H1 (cell line): ENCODE measurements around the gene CACNA1G. TPM values are rescaled to one million over a fixed set of nuclear protein-coding genes. Genes with fewer than 3 reads are reported as not detected.
A peak's percentile ranks its signal among the peaks of the same experiment; 100 is the strongest.

Source experiments
- ASH2L ChIP-seq: fragments of 200-600, 300-600 bp; sonication (generic); IDR thresholded peaks from one replicate; pipeline ENCODE4 v1.7.1; 2017; ENCODE audit warnings: low read length
- ATF2 ChIP-seq: IDR thresholded peaks from 2 replicates; pipeline ENCODE4 v1.6.1; 2012; ENCODE audit warnings: low read length, inconsistent platforms
- CBX5 ChIP-seq: fragments of 300-800, 300-1000 bp; sonication (generic); IDR thresholded peaks from 2 replicates; pipeline ENCODE4 v1.7.1; 2016; ENCODE audit warnings: antibody characterized with exemption, low read length, low read depth
- CEBPB ChIP-seq: IDR thresholded peaks from 2 replicates; pipeline ENCODE4 v1.6.1; 2012; ENCODE audit warnings: low read depth, low read length
- CHD1 ChIP-seq: IDR thresholded peaks from 2 replicates; pipeline ENCODE4 v1.6.1; 2012; ENCODE audit warnings: low read depth, low read length, improper control_type of control experiment
- CTBP2 ChIP-seq: IDR thresholded peaks from 2 replicates; pipeline ENCODE4 v1.7.0; 2011; ENCODE audit warnings: borderline replicate concordance, mild to moderate bottlenecking, moderate library complexity, mixed read lengths, low read length; ENCODE audit not compliant: insufficient read depth, insufficient read length
- EP300 ChIP-seq, 2 experiments: IDR thresholded peaks; 1 replicate in 1 of 2; 2 replicates in 1 of 2; pipeline ENCODE4 v1.6.1; 2011 to 2012; ENCODE audit warnings: low read depth in 2 of 2, low read length in 2 of 2, mild to moderate bottlenecking in 2 of 2, borderline replicate concordance in 1 of 2, inconsistent platforms in 1 of 2, moderate library complexity in 1 of 2
- GTF2F1 ChIP-seq: IDR thresholded peaks from 2 replicates; pipeline ENCODE4 v1.6.1; 2012; ENCODE audit warnings: low read depth, low read length, improper control_type of control experiment, borderline replicate concordance
- KDM4A ChIP-seq: IDR thresholded peaks from one replicate; pipeline ENCODE4 v1.7.1; 2012; ENCODE audit warnings: low read depth, mild to moderate bottlenecking, moderate library complexity, low read length, inconsistent platforms; ENCODE audit not compliant: severe bottlenecking
- KDM5A ChIP-seq: fragments of 200-600 bp; IDR thresholded peaks from 2 replicates; pipeline ENCODE4 v1.7.1; 2012; ENCODE audit warnings: mild to moderate bottlenecking, low read length, inconsistent platforms, mixed read lengths
- MAFK ChIP-seq: IDR thresholded peaks from 2 replicates; pipeline ENCODE4 v1.6.1; 2012; ENCODE audit warnings: low read depth, mild to moderate bottlenecking, improper control_type of control experiment, low read length
- MAX ChIP-seq: IDR thresholded peaks from 2 replicates; pipeline ENCODE4 v1.6.1; 2012; ENCODE audit warnings: inconsistent platforms
- NRF1 ChIP-seq: IDR thresholded peaks from 2 replicates; pipeline ENCODE4 v1.6.1; 2011; ENCODE audit warnings: mild to moderate bottlenecking, low read depth, low read length, improper control_type of control experiment
- RAD21 ChIP-seq, 2 experiments: IDR thresholded peaks in 1 of 2; conservative IDR thresholded peaks in 1 of 2; 2 replicates each; pipeline ENCODE4 v1.6.1; 2011; ENCODE audit warnings: low read depth in 2 of 2, low read length in 2 of 2, improper control_type of control experiment in 1 of 2, inconsistent platforms in 1 of 2, mild to moderate bottlenecking in 1 of 2, moderate library complexity in 1 of 2
- RNF2 ChIP-seq: fragments of 200-900, 300-1000 bp; sonication (generic); IDR thresholded peaks from 2 replicates; pipeline ENCODE4 v1.7.1; 2016; ENCODE audit warnings: borderline replicate concordance, low read depth, mild to moderate bottlenecking, antibody characterized with exemption, low read length; ENCODE audit not compliant: poor library complexity, severe bottlenecking; ENCODE audit errors: missing control alignments
- ZNF274 ChIP-seq: IDR thresholded peaks from 2 replicates; pipeline ENCODE4 v1.7.0; 2012; ENCODE audit warnings: low read length, borderline replicate concordance; ENCODE audit errors: extremely low read depth
- polyA plus RNA-seq, 7 experiments: library from polyadenylated mRNA; depleted of rRNA in 3 of 7; stranded (reverse) in 5 of 7; unstranded in 2 of 7; fragments of >200 nt in 5 of 7; fragments of 200-250 nt in 2 of 7; gene quantifications; 1 replicate in 5 of 7; 2 replicates in 1 of 7; 4 replicates in 1 of 7; pipeline versions ENCODE4 v1.2.1 to v1.2.3, GENCODE V29; 2011 to 2013; ENCODE audit warnings: missing spikeins in 2 of 7, mixed read lengths in 2 of 7
- total RNA-seq: library from RNA; stranded (reverse); fragmentation: NEBNext Ultra II Directional; extraction: Animal tissue kit (Norgen Biotek cat#: 25700); gene quantifications from 2 replicates; pipeline ENCODE4 v1.2.1, GENCODE V29; 2021

The CACNA1G gene
- total and polyA plus RNA-seq, 2 of the 8 experiments (the other 6 are each of a cell fraction or from before 2014, with no cell fraction given), result 2.9 to 4.9 TPM

- TF ChIP-seq RAD21 (IDR thresholded peaks at IDR 0.05 in 1 of 2, conservative IDR thresholded peaks at IDR 0.05 in 1 of 2; ENCODE audit: low read depth in 2 of 2, low read length in 2 of 2), result peak; percentile 37 to 68
- TF ChIP-seq CBX5, result no peak
- no peak for TF ChIP-seq ASH2L
- no peak for TF ChIP-seq KDM5A
- TF ChIP-seq RNF2, result no peak
- TF ChIP-seq CEBPB, result no peak
- TF ChIP-seq GTF2F1, result no peak
- TF ChIP-seq MAX, result peak; percentile 61
- TF ChIP-seq ATF2, result no peak
- no peak for TF ChIP-seq EP300 (IDR thresholded peaks at IDR 0.05; ENCODE audit: borderline replicate concordance in 1 of 2, low read depth in 2 of 2, low read length in 2 of 2)
- peak; percentile 36 for TF ChIP-seq CTBP2
- TF ChIP-seq NRF1, result no peak
- no peak for TF ChIP-seq CHD1
- TF ChIP-seq MAFK, result no peak
- TF ChIP-seq ZNF274, result no peak
- no peak for TF ChIP-seq KDM4A
Measured at GRCh38 chr17:50596191-50597037, 35.9 kb downstream of the CACNA1G start (continued).
